ENCODE measurements around the gene TRMT112. TPM values are rescaled to one million over a fixed set of nuclear protein-coding genes. Genes with fewer than 3 reads are reported as not detected.

Gene TRMT112
- total RNA-seq, 1 experiment from 2014 or later = 328 TPM

DNA sequence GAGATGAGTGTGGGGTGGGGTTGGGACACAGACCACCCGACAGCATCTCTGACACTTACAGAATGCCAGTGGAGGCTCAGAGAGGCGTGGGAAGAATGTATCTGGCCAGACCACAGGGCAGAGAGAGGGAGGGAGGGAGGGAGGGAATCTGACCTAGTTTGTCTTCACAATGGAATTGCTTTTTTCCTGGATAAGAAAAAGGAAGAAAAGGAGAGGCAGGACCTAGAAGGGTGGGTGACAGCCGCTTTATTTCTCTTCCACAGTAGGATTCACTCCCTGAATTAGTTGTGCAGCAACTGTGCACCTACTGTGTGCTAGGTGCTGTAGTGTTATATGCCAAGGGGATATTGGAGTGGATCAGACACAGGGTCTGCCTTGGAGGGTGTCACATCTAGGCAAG lies 22.6 kb downstream of the TRMT112 start:
- no peak overlapping the region for H2AFZ ChIP-seq (ENCODE audit: low read depth, low read length, poor library complexity, severe bottlenecking)
- no peaks in the 10 kb centered on the region for H4K20me1 ChIP-seq (ENCODE audit: insufficient read depth)
- TF ChIP-seq, protein P1, sequence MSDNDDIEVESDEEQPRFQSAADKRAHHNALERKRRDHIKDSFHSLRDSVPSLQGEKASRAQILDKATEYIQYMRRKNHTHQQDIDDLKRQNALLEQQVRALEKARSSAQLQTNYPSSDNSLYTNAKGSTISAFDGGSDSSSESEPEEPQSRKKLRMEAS (IDR thresholded peaks at IDR 0.05) = no peak
- TF ChIP-seq POLR2AphosphoS5 (IDR thresholded peaks at IDR 0.05; ENCODE audit: low read depth, low read length) (no peak), REST (IDR thresholded peaks at IDR 0.05; ENCODE audit: low read depth) (no peak), JUND (IDR thresholded peaks at IDR 0.05) (no peak), CEBPB (IDR thresholded peaks at IDR 0.05; ENCODE audit: low read depth) (no peak), YY1 (IDR thresholded peaks at IDR 0.05; ENCODE audit: extremely low read depth, insufficient replicate concordance, low read depth, low read length) (no peak), RAD21 (IDR thresholded peaks at IDR 0.05; ENCODE audit: low read depth) (no peak), SRF (IDR thresholded peaks at IDR 0.05; ENCODE audit: low read depth) (no peak)
- TF ChIP-seq, protein P2, sequence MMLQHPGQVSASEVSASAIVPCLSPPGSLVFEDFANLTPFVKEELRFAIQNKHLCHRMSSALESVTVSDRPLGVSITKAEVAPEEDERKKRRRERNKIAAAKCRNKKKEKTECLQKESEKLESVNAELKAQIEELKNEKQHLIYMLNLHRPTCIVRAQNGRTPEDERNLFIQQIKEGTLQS (IDR thresholded peaks at IDR 0.05) = no peak
- BruUV-seq (replicated peaks) = no TSS peak
- H3K4me2 ChIP-seq (ENCODE audit: low read length) = no peak overlapping the region
- no peaks in the 10 kb centered on the region for H3K27me3 ChIP-seq (ENCODE audit: insufficient read depth, low read length)
- H3K9ac ChIP-seq (ENCODE audit: low read length) = no peak overlapping the region
- RAD21 ChIA-PET (ENCODE audit: low non-redundant PET in 1 of 2, low total read pairs in 2 of 2, uncharacterized antibody in 2 of 2, unreplicated experiment in 2 of 2) = no interaction called here
- no peak overlapping the region for H3K4me3 ChIP-seq (replicated peaks in 1 of 2; ENCODE audit: low read depth in 1 of 2, low read length in 2 of 2)
- intact Hi-C loops (cut with micrococcal nuclease) = no loop called here
- H3K4me1 ChIP-seq (ENCODE audit: control insufficient read depth in 1 of 2, insufficient read depth in 2 of 2, low read length in 2 of 2) = peaks cover 0 to 8% of the 10 kb centered on the region in 2 experiments; a peak in 2 of 4 replicates
- H3K27ac ChIP-seq (ENCODE audit: low read depth, low read length) = no peak overlapping the region
- no peaks in the 10 kb centered on the region for H3K36me3 ChIP-seq (ENCODE audit: control insufficient read depth in 1 of 2, insufficient read depth in 2 of 2, low read length in 2 of 2)
- POLR2A ChIA-PET = no interaction called here
- DNase-seq (ENCODE audit: low read depth, low spot score) = no peak
- CTCF ChIA-PET = interaction anchor here (0.7 kb wide), 1 partner anchor 12 kb away, joined by 3 read pairs; no protein-coding TSS in a partner anchor
- ATAC-seq = no peak
- no peaks in the 10 kb centered on the region for H3K9me3 ChIP-seq (ENCODE audit: control insufficient read depth in 1 of 2, insufficient read depth in 1 of 2, low read depth in 1 of 2, low read length in 2 of 2)
- H3K9me2 ChIP-seq (ENCODE audit: insufficient read depth) = no peaks in the 10 kb centered on the region
- H3K79me2 ChIP-seq (ENCODE audit: insufficient read depth, low read length) = no peaks in the 10 kb centered on the region

Measured in HCT116 (cell line).